GM10248 (cell line): ENCODE data around the gene TREM2.

Experiments
- CTCF ChIA-PET: fragments of 300-600 bp; sonication (Branson Sonifier 250); formaldehyde crosslinking; extraction: SDS; loops from one replicate; lab custom pipeline; 2021; ENCODE audit warnings: antibody characterized with exemption; lab: Yijun Ruan, JAX
- POLR2A ChIA-PET: fragments of 350-650 bp; sonication (Branson Sonifier 250); formaldehyde crosslinking; extraction: SDS; loops from one replicate; lab custom pipeline; 2020; ENCODE audit warnings: antibody characterized with exemption; lab: Yijun Ruan, JAX
- DNase-seq: peaks from one replicate; pipeline ENCODE4 v3.0.0; 2012; ENCODE audit errors: extremely low spot score
- TF ChIP-seq, protein P1 (sequence below): IDR thresholded peaks from 2 replicates; pipeline ENCODE4 v1.5.1; 2012; ENCODE audit warnings: mild to moderate bottlenecking, low read depth; ENCODE audit errors: extremely low read depth, missing control alignments, control extremely low read depth

TREM2 gene

GRCh38 chr6:41177287-41177686 lies 14.4 kb upstream of the TREM2 start:
- TF ChIP-seq, protein P1, sequence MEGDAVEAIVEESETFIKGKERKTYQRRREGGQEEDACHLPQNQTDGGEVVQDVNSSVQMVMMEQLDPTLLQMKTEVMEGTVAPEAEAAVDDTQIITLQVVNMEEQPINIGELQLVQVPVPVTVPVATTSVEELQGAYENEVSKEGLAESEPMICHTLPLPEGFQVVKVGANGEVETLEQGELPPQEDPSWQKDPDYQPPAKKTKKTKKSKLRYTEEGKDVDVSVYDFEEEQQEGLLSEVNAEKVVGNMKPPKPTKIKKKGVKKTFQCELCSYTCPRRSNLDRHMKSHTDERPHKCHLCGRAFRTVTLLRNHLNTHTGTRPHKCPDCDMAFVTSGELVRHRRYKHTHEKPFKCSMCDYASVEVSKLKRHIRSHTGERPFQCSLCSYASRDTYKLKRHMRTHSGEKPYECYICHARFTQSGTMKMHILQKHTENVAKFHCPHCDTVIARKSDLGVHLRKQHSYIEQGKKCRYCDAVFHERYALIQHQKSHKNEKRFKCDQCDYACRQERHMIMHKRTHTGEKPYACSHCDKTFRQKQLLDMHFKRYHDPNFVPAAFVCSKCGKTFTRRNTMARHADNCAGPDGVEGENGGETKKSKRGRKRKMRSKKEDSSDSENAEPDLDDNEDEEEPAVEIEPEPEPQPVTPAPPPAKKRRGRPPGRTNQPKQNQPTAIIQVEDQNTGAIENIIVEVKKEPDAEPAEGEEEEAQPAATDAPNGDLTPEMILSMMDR: no peak
- ChIA-PET CTCF (interaction anchor here (0.9 to 1.6 kb wide), 6 partner anchors 11 to 142 kb away, joined by 3 to 5 read pairs (median 4); no protein-coding TSS in a partner anchor), POLR2A (no interaction called here)
- no peak for DNase-seq

GRCh38 chr6:41176189-41176588 lies 13.3 kb upstream of the TREM2 start:
- ChIA-PET CTCF (interaction anchor here (0.9 to 1.6 kb wide), 5 partner anchors 10 to 84 kb away, joined by 3 to 5 read pairs (median 4); no protein-coding TSS in a partner anchor), POLR2A (interaction anchor here (0.6 kb wide), 1 partner anchor 530 kb away, joined by 3 read pairs; no protein-coding TSS in a partner anchor)
- TF ChIP-seq, protein P1: no peak
- no peak for DNase-seq

DNA sequence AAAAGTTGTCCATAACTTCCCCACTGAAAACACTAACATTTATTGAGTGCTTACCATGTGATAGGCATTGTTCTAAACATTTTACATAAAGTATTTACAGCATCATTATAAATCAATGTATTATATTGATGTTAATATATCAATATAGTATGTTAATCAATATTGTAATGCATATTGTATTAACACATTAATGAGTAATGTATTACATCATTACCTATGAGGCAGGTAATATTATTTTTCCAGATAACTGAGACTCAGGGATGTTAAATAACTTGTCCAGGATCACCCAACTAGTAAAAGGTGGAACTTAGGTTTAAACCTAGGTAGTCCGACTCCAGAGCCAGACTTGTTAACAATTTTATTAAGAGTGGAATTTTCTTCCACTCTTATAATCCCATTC lies 12.2 kb upstream of the TREM2 start:
- CTCF ChIA-PET: no interaction called here

GRCh38 chr6:41174610-41175009 lies 11.7 kb upstream of the TREM2 start:
- DNase-seq: no peak
- TF ChIP-seq, protein P1: no peak
- POLR2A ChIA-PET: no interaction called here
- CTCF ChIA-PET: no interaction called here

More for the DNA sequence above, 12.2 kb upstream of the TREM2 start:
- DNase-seq: no peak
- POLR2A ChIA-PET: no interaction called here
- TF ChIP-seq, protein P1: no peak

DNA sequence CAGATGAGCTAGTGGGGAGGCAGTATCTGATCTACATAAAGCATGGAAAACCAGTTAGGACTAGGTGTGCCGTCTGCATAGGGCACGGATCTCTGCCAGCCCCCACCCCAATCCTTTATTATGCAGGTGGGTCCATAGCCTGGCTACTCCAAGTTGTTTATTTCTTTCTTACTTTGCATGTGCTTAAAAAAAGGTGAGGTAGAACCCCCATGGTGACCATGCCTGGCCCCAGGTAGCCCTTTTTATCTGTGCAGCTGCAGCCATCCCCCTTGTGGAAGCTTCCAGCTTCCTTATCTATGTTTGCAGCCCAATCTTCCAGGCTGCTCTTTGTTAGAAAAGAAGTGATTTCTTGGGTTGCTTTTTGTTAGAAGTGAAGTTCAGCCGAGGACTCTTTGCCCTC lies 9.0 kb upstream of the TREM2 start:
- no peak for DNase-seq
- ChIA-PET POLR2A (no interaction called here), CTCF (interaction anchor here (4.5 kb wide), 1 partner anchor 10 kb away, joined by 25 read pairs; no protein-coding TSS in a partner anchor)
- TF ChIP-seq, protein P1: no peak

GRCh38 chr6:41170547-41171160 lies 7.7 kb upstream of the TREM2 start:
- no peak for DNase-seq
- POLR2A ChIA-PET: no interaction called here
- CTCF ChIA-PET: interaction anchor here (1.0 to 4.5 kb wide), 4 partner anchors 9 to 149 kb away, joined by 3 to 25 read pairs (median 4); no protein-coding TSS in a partner anchor
- TF ChIP-seq, protein P1: no peak
